GM23248 (cell line): ENCODE data around the gene SFN. TPM values are rescaled to one million over a fixed set of nuclear protein-coding genes. Genes with fewer than 3 reads are reported as not detected.

Experiments used
- DNase-seq: peaks from one replicate; pipeline ENCODE4 v3.0.0-alpha.2; 2015
- H2AFZ ChIP-seq: fragments of 200-600 bp; sonication (generic); 2 replicates; pipeline ENCODE4 v1.6.1; 2016; ENCODE audit warnings: antibody characterized with exemption
- H3F3A ChIP-seq: fragments of 200-600 bp; sonication (generic); 2 replicates; pipeline ENCODE4 v1.6.1; 2016; ENCODE audit warnings: mild to moderate bottlenecking, antibody characterized with exemption, mixed run types; ENCODE audit not compliant: insufficient read depth
- H3K27ac ChIP-seq: fragments of 200-600 bp; sonication (generic); 2 replicates; pipeline ENCODE4 v1.5.1; 2016; ENCODE audit warnings: mild to moderate bottlenecking
- H3K27me3 ChIP-seq: fragments of 200-600 bp; sonication (generic); replicated peaks from 2 replicates; pipeline ENCODE4 v1.6.1; 2016; ENCODE audit warnings: mild to moderate bottlenecking; ENCODE audit not compliant: insufficient read depth
- H3K36me3 ChIP-seq: fragments of 200-600 bp; sonication (generic); 2 replicates; pipeline ENCODE4 v1.6.1; 2016; ENCODE audit warnings: low read depth, mild to moderate bottlenecking
- H3K4me1 ChIP-seq: fragments of 200-600 bp; sonication (generic); 2 replicates; pipeline ENCODE4 v1.6.1; 2016; ENCODE audit warnings: mild to moderate bottlenecking; ENCODE audit not compliant: insufficient read depth
- H3K4me2 ChIP-seq: fragments of 200-600 bp; sonication (generic); one replicate; pipeline ENCODE4 v1.6.1; 2016; ENCODE audit warnings: mild to moderate bottlenecking; ENCODE audit not compliant: unreplicated experiment
- H3K4me3 ChIP-seq: fragments of 200-600 bp; sonication (generic); 2 replicates; pipeline ENCODE4 v1.5.1; 2016; ENCODE audit warnings: mild to moderate bottlenecking
- H3K79me2 ChIP-seq: fragments of 200-600 bp; sonication (generic); 2 replicates; pipeline ENCODE4 v1.6.1; 2016; ENCODE audit warnings: mild to moderate bottlenecking; ENCODE audit not compliant: insufficient read depth
- H3K9ac ChIP-seq: fragments of 200-600 bp; sonication (generic); 2 replicates; pipeline ENCODE4 v1.6.1; 2016; ENCODE audit warnings: mild to moderate bottlenecking
- H3K9me2 ChIP-seq: fragments of 200-600 bp; sonication (generic); 2 replicates; pipeline ENCODE4 v1.6.1; 2016; ENCODE audit warnings: mixed run types, mild to moderate bottlenecking, moderate library complexity; ENCODE audit not compliant: insufficient read depth
- H3K9me3 ChIP-seq: fragments of 200-600 bp; sonication (generic); one replicate; pipeline ENCODE4 v1.6.1; 2017; ENCODE audit warnings: low read depth
- H4K20me1 ChIP-seq: fragments of 200-600 bp; sonication (generic); 2 replicates; pipeline ENCODE4 v1.6.0; 2016; ENCODE audit not compliant: insufficient read depth
- EZH2 ChIP-seq: fragments of 200-600 bp; sonication (generic); IDR thresholded peaks from 2 replicates; pipeline ENCODE4 v1.6.1; 2018; ENCODE audit warnings: antibody characterized with exemption, mild to moderate bottlenecking; ENCODE audit not compliant: insufficient read depth, poor library complexity, severe bottlenecking
- EZH2phosphoT487 ChIP-seq: fragments of 200-600 bp; sonication (generic); IDR thresholded peaks from 2 replicates; pipeline ENCODE4 v1.6.1; 2018; ENCODE audit warnings: antibody characterized with exemption, moderate library complexity, mild to moderate bottlenecking, low read depth; ENCODE audit not compliant: insufficient read depth
- WGBS, 2 experiments: methylation state at CpG; one replicate each; pipeline ENCODE4 v1.1.6; 2015 to 2017; ENCODE audit warnings: low lambda C conversion rate in 2 of 2, low coverage in 1 of 2; ENCODE audit errors: missing lambda C conversion rate in 2 of 2; 5-methylcytosine and 5-hydroxymethylcytosine counted together
- in situ Hi-C: fragments of 300-500 bp; cut with MboI; formaldehyde crosslinking; loops from 2 replicates; pipeline ENCODE4 v1.15.0; 2020
- polyA plus RNA-seq: library from polyadenylated mRNA; unstranded; fragments of >200 nt; fragmentation: Nextera tagmentation; extraction: Ambion mirVana; gene quantifications from 2 replicates; pipeline ENCODE4 v1.2.1, GENCODE V29; 2016
- total RNA-seq: library from RNA; depleted of rRNA; stranded (reverse); fragments of >200 nt; shearing (Covaris generic); gene quantifications from 2 replicates; pipeline ENCODE4 v1.2.3, GENCODE V29; 2014

SFN gene
- total and polyA plus RNA-seq, 2 experiments from 2014 or later: not detected

- TF ChIP-seq EZH2: no peak
- TF ChIP-seq EZH2phosphoT487: no peak
- Histone ChIP-seq H3K4me3 (peak overlapping the region; percentile 78), H3K4me1 (peaks cover 5% of the 10 kb centered on the region; the same call in 1 of the 2 replicates), H4K20me1 (no peaks in the 10 kb centered on the region), H3K27ac (no peak overlapping the region), H3K36me3 (peaks cover 4% of the 10 kb centered on the region; the same call in 1 of the 2 replicates), H3K27me3 (no peaks in the 10 kb centered on the region), H3K79me2 (peaks cover 42% of the 10 kb centered on the region), H3F3A (peaks cover 15% of the 10 kb centered on the region), H3K9me2 (no peaks in the 10 kb centered on the region), H3K9ac (peak overlapping the region; percentile 87), H3K9me3 (no peaks in the 10 kb centered on the region), H3K4me2 (peak overlapping the region; percentile 86), H2AFZ (peak overlapping the region; percentile 70; the same call in 1 of the 2 replicates)
- WGBS, 2 experiments: 17 to 18% methylated on average over 11 of the region's 11 CpGs
- DNase-seq: peak; percentile 30
- in situ Hi-C loops: no loop called here
Observed at GRCh38 chr1:26827663-26828062, 35.3 kb upstream of the SFN start.

- no peak for TF ChIP-seq EZH2phosphoT487
- no peak for TF ChIP-seq EZH2
- Histone ChIP-seq H4K20me1 (no peaks in the 10 kb centered on the region), H3K27ac (no peak overlapping the region), H2AFZ (no peak overlapping the region), H3F3A (peaks cover 15% of the 10 kb centered on the region), H3K9me3 (no peaks in the 10 kb centered on the region), H3K79me2 (peaks cover 42% of the 10 kb centered on the region), H3K4me2 (peak overlapping the region; percentile 57), H3K27me3 (no peaks in the 10 kb centered on the region), H3K9ac (0 out of 2 replicates have a peak overlapping the region, but pooled peaks have one; percentile 11), H3K36me3 (peaks cover 5% of the 10 kb centered on the region; the same call in 1 of the 2 replicates), H3K4me3 (no peak overlapping the region), H3K9me2 (no peaks in the 10 kb centered on the region), H3K4me1 (peaks cover 5% of the 10 kb centered on the region; the same call in 1 of the 2 replicates)
- in situ Hi-C loops: no loop called here
- WGBS, 2 experiments: 42 to 50% methylated on average over 4 of the region's 4 CpGs
- no peak for DNase-seq
Observed at GRCh38 chr1:26828411-26828991, 34.4 kb upstream of the SFN start.

GRCh38 chr1:26829184-26829911 lies 33.6 kb upstream of the SFN start:
- Histone ChIP-seq H4K20me1 (no peaks in the 10 kb centered on the region), H3K4me2 (no peak overlapping the region), H3K4me1 (peaks cover 5% of the 10 kb centered on the region; the same call in 1 of the 2 replicates), H3K9me3 (no peaks in the 10 kb centered on the region), H3K4me3 (no peak overlapping the region), H3K9ac (no peak overlapping the region), H3K79me2 (peaks cover 42% of the 10 kb centered on the region), H3K36me3 (peaks cover 5% of the 10 kb centered on the region; the same call in 1 of the 2 replicates), H3K27me3 (no peaks in the 10 kb centered on the region), H3K9me2 (no peaks in the 10 kb centered on the region), H3K27ac (no peak overlapping the region), H2AFZ (no peak overlapping the region), H3F3A (peaks cover 15% of the 10 kb centered on the region)
- 91 to 93% methylated on average over 6 of the region's 6 CpGs for WGBS, 2 experiments
- no peak for TF ChIP-seq EZH2phosphoT487
- no peak for TF ChIP-seq EZH2
- no peak for DNase-seq
- in situ Hi-C loops: no loop called here

- H3K36me3 ChIP-seq: peaks cover 5% of the 10 kb centered on the region; the same call in 1 of the 2 replicates
- H3K4me1 ChIP-seq: 0 out of 2 replicates have a peak, but pooled peaks cover under 1% of the 10 kb centered on the region
- H3K27ac ChIP-seq: no peak overlapping the region
- no peaks in the 10 kb centered on the region for H3K27me3 ChIP-seq
- H3K79me2 ChIP-seq: peaks cover 42% of the 10 kb centered on the region
- DNase-seq: no peak
- in situ Hi-C loops: no loop called here
- no peaks in the 10 kb centered on the region for H4K20me1 ChIP-seq
- no peak overlapping the region for H3K9ac ChIP-seq
- no peaks in the 10 kb centered on the region for H3F3A ChIP-seq
- no peaks in the 10 kb centered on the region for H3K9me3 ChIP-seq
- TF ChIP-seq EZH2phosphoT487: no peak
- TF ChIP-seq EZH2: no peak
- WGBS, 2 experiments: 96 to 98% methylated on average over 3 of the region's 3 CpGs
- no peak overlapping the region for H2AFZ ChIP-seq
- no peak overlapping the region for H3K4me3 ChIP-seq
- no peak overlapping the region for H3K4me2 ChIP-seq
- no peaks in the 10 kb centered on the region for H3K9me2 ChIP-seq
Observed at GRCh38 chr1:26831059-26831458, 31.9 kb upstream of the SFN start.
